ENCODE measurements around the gene TTC9B. TPM values are rescaled to one million over a fixed set of nuclear protein-coding genes. Genes with fewer than 3 reads are reported as not detected.

Gene TTC9B
- total and polyA plus RNA-seq, 2 experiments from 2014 or later: 0.63 to 1.0 TPM

DNA sequence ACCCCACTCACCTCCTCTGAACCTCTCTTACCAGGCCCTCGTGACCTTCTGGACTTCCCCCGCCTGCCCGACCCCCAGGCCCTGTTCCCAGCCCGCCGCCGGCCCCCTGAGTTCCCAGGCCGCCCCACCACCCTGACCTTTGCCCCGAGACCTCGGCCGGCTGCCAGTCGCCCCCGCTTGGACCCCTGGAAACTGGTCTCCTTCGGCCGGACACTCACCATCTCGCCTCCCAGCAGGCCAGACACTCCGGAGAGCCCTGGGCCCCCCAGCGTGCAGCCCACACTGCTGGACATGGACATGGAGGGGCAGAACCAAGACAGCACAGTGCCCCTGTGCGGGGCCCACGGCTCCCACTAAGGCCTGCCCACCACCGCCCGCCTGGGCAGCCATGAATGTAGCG, 3.2 kb downstream of the TTC9B start:
- H3K27ac Mint-ChIP-seq: no peak overlapping the region
- no peak overlapping the region for H3K4me3 Mint-ChIP-seq
- peaks cover 14% of the 10 kb centered on the region for H3K4me1 Mint-ChIP-seq

More for the DNA sequence above, 3.2 kb downstream of the TTC9B start:
- H3K27ac ChIP-seq (ENCODE audit: low read depth): no peak overlapping the region
- 0 out of 2 replicates have a peak, but pooled peaks cover 3% of the 10 kb centered on the region for H4K20me1 ChIP-seq (replicated peaks; ENCODE audit: insufficient read depth)
- no peak for ATAC-seq
- H3K4me2 ChIP-seq: no peak overlapping the region
- no peaks in the 10 kb centered on the region for H3K79me2 ChIP-seq (replicated peaks; ENCODE audit: insufficient read depth)
- Mint-ChIP-seq H3K27me3 (ENCODE audit: insufficient read depth, low read depth, poor library complexity) (peaks cover 28% of the 10 kb centered on the region), H3K9me3 (no peaks in the 10 kb centered on the region), H3K36me3 (ENCODE audit: low read depth) (peaks cover 6% of the 10 kb centered on the region; the same call in 2 of the 3 replicates)
- H2AFZ ChIP-seq: no peak overlapping the region
- no peak for TF ChIP-seq STAT1 (IDR thresholded peaks at IDR 0.05; ENCODE audit: unreplicated experiment)
- TF ChIP-seq NANOG (IDR thresholded peaks at IDR 0.05; ENCODE audit: borderline replicate concordance): no peak
- no peak for TF ChIP-seq EZH2phosphoT487 (IDR thresholded peaks at IDR 0.05; ENCODE audit: unreplicated experiment)
- TF ChIP-seq ZNF114 (CRISPR knock-in tag; IDR thresholded peaks at IDR 0.05): no peak
- TF ChIP-seq, protein P1, sequence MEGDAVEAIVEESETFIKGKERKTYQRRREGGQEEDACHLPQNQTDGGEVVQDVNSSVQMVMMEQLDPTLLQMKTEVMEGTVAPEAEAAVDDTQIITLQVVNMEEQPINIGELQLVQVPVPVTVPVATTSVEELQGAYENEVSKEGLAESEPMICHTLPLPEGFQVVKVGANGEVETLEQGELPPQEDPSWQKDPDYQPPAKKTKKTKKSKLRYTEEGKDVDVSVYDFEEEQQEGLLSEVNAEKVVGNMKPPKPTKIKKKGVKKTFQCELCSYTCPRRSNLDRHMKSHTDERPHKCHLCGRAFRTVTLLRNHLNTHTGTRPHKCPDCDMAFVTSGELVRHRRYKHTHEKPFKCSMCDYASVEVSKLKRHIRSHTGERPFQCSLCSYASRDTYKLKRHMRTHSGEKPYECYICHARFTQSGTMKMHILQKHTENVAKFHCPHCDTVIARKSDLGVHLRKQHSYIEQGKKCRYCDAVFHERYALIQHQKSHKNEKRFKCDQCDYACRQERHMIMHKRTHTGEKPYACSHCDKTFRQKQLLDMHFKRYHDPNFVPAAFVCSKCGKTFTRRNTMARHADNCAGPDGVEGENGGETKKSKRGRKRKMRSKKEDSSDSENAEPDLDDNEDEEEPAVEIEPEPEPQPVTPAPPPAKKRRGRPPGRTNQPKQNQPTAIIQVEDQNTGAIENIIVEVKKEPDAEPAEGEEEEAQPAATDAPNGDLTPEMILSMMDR (conservative IDR thresholded peaks at IDR 0.05; ENCODE audit: low read depth in 2 of 2): no peak
- no peak for TF ChIP-seq JUNB (IDR thresholded peaks at IDR 0.05; ENCODE audit: unreplicated experiment)
- no peak for TF ChIP-seq CREB1 (CRISPR knock-in tag; IDR thresholded peaks at IDR 0.05; ENCODE audit: low read depth)
- TF ChIP-seq, protein P2, sequence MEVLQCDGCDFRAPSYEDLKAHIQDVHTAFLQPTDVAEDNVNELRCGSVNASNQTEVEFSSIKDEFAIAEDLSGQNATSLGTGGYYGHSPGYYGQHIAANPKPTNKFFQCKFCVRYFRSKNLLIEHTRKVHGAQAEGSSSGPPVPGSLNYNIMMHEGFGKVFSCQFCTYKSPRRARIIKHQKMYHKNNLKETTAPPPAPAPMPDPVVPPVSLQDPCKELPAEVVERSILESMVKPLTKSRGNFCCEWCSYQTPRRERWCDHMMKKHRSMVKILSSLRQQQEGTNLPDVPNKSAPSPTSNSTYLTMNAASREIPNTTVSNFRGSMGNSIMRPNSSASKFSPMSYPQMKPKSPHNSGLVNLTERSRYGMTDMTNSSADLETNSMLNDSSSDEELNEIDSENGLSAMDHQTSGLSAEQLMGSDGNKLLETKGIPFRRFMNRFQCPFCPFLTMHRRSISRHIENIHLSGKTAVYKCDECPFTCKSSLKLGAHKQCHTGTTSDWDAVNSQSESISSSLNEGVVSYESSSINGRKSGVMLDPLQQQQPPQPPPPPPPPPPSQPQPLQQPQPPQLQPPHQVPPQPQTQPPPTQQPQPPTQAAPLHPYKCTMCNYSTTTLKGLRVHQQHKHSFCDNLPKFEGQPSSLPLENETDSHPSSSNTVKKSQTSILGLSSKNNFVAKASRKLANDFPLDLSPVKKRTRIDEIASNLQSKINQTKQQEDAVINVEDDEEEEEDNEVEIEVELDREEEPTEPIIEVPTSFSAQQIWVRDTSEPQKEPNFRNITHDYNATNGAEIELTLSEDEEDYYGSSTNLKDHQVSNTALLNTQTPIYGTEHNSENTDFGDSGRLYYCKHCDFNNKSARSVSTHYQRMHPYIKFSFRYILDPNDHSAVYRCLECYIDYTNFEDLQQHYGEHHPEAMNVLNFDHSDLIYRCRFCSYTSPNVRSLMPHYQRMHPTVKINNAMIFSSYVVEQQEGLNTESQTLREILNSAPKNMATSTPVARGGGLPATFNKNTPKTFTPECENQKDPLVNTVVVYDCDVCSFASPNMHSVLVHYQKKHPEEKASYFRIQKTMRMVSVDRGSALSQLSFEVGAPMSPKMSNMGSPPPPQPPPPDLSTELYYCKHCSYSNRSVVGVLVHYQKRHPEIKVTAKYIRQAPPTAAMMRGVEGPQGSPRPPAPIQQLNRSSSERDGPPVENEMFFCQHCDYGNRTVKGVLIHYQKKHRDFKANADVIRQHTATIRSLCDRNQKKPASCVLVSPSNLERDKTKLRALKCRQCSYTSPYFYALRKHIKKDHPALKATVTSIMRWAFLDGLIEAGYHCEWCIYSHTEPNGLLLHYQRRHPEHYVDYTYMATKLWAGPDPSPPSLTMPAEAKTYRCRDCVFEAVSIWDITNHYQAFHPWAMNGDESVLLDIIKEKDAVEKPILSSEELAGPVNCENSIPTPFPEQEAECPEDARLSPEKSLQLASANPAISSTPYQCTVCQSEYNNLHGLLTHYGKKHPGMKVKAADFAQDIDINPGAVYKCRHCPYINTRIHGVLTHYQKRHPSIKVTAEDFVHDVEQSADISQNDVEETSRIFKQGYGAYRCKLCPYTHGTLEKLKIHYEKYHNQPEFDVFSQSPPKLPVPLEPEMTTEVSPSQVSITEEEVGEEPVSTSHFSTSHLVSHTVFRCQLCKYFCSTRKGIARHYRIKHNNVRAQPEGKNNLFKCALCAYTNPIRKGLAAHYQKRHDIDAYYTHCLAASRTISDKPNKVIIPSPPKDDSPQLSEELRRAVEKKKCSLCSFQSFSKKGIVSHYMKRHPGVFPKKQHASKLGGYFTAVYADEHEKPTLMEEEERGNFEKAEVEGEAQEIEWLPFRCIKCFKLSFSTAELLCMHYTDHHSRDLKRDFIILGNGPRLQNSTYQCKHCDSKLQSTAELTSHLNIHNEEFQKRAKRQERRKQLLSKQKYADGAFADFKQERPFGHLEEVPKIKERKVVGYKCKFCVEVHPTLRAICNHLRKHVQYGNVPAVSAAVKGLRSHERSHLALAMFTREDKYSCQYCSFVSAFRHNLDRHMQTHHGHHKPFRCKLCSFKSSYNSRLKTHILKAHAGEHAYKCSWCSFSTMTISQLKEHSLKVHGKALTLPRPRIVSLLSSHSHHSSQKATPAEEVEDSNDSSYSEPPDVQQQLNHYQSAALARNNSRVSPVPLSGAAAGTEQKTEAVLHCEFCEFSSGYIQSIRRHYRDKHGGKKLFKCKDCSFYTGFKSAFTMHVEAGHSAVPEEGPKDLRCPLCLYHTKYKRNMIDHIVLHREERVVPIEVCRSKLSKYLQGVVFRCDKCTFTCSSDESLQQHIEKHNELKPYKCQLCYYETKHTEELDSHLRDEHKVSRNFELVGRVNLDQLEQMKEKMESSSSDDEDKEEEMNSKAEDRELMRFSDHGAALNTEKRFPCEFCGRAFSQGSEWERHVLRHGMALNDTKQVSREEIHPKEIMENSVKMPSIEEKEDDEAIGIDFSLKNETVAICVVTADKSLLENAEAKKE (CRISPR knock-in tag; IDR thresholded peaks at IDR 0.05): no peak
- TF ChIP-seq, protein P3, sequence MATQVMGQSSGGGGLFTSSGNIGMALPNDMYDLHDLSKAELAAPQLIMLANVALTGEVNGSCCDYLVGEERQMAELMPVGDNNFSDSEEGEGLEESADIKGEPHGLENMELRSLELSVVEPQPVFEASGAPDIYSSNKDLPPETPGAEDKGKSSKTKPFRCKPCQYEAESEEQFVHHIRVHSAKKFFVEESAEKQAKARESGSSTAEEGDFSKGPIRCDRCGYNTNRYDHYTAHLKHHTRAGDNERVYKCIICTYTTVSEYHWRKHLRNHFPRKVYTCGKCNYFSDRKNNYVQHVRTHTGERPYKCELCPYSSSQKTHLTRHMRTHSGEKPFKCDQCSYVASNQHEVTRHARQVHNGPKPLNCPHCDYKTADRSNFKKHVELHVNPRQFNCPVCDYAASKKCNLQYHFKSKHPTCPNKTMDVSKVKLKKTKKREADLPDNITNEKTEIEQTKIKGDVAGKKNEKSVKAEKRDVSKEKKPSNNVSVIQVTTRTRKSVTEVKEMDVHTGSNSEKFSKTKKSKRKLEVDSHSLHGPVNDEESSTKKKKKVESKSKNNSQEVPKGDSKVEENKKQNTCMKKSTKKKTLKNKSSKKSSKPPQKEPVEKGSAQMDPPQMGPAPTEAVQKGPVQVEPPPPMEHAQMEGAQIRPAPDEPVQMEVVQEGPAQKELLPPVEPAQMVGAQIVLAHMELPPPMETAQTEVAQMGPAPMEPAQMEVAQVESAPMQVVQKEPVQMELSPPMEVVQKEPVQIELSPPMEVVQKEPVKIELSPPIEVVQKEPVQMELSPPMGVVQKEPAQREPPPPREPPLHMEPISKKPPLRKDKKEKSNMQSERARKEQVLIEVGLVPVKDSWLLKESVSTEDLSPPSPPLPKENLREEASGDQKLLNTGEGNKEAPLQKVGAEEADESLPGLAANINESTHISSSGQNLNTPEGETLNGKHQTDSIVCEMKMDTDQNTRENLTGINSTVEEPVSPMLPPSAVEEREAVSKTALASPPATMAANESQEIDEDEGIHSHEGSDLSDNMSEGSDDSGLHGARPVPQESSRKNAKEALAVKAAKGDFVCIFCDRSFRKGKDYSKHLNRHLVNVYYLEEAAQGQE (IDR thresholded peaks at IDR 0.05; ENCODE audit: unreplicated experiment): no peak
- TF ChIP-seq, protein P4, sequence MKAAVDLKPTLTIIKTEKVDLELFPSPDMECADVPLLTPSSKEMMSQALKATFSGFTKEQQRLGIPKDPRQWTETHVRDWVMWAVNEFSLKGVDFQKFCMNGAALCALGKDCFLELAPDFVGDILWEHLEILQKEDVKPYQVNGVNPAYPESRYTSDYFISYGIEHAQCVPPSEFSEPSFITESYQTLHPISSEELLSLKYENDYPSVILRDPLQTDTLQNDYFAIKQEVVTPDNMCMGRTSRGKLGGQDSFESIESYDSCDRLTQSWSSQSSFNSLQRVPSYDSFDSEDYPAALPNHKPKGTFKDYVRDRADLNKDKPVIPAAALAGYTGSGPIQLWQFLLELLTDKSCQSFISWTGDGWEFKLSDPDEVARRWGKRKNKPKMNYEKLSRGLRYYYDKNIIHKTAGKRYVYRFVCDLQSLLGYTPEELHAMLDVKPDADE (IDR thresholded peaks at IDR 0.05): no peak
- TF ChIP-seq EZH2 (IDR thresholded peaks at IDR 0.05; ENCODE audit: low read depth, unreplicated experiment): no peak
- TF ChIP-seq ZNF331 (CRISPR knock-in tag; IDR thresholded peaks at IDR 0.05; ENCODE audit: low read depth): no peak
- TF ChIP-seq POLR2AphosphoS5 (IDR thresholded peaks at IDR 0.05; ENCODE audit: low read depth): no peak
- peaks cover 11% of the 10 kb centered on the region; the same call in 1 of the 2 replicates for H3K27me3 ChIP-seq (ENCODE audit: insufficient read depth)
- H3K4me3 ChIP-seq: no peak overlapping the region
- H3F3A ChIP-seq (replicated peaks; ENCODE audit: low read depth): 0 out of 2 replicates have a peak, but pooled peaks cover 9% of the 10 kb centered on the region
- H3K36me3 ChIP-seq (ENCODE audit: insufficient read depth): no peaks in the 10 kb centered on the region
- no peaks in the 10 kb centered on the region; the same call in 1 of the 2 replicates for H3K4me1 ChIP-seq (ENCODE audit: insufficient read depth)
- no peaks in the 10 kb centered on the region for H3K9me2 ChIP-seq (ENCODE audit: insufficient read depth)
- DNase-seq (ENCODE audit: low spot score): no peak
